IPS-15b (cell line): Measurements from ENCODE around the gene PLEKHS1.
"Not testable (repeated sequence)": the region's sequence is repeated elsewhere in the genome, so short reads cannot be mapped to it uniquely, and the experiment has no call there.

Experiments
- H3K27me3 ChIP-seq: one replicate; pipeline ENCODE4 v1.6.1; 2013; ENCODE audit warnings: low read length; ENCODE audit not compliant: control insufficient read depth, insufficient read depth
- H3K36me3 ChIP-seq: one replicate; pipeline ENCODE4 v1.6.1; 2013; ENCODE audit warnings: low read length; ENCODE audit not compliant: control insufficient read depth, insufficient read depth
- H3K4me1 ChIP-seq: one replicate; pipeline ENCODE4 v1.6.1; 2013; ENCODE audit warnings: mild to moderate bottlenecking, low read length; ENCODE audit not compliant: control insufficient read depth, insufficient read depth
- H3K4me3 ChIP-seq: one replicate; pipeline ENCODE4 v1.5.1; 2013; ENCODE audit warnings: low read depth, low read length
- H3K9ac ChIP-seq: one replicate; pipeline ENCODE4 v1.6.1; 2013; ENCODE audit warnings: low read depth, mild to moderate bottlenecking, low read length
- H3K9me3 ChIP-seq: one replicate; pipeline ENCODE4 v1.6.1; 2013; ENCODE audit warnings: mild to moderate bottlenecking, low read length; ENCODE audit not compliant: control insufficient read depth, insufficient read depth

The PLEKHS1 gene

GRCh38 chr10:113814700-113815099 lies 63.2 kb downstream of the PLEKHS1 start:
- H3K36me3 ChIP-seq, H3K9ac ChIP-seq, H3K9me3 ChIP-seq, H3K4me1 ChIP-seq, H3K27me3 ChIP-seq, H3K4me3 ChIP-seq: not testable (repeated sequence)

GRCh38 chr10:113819989-113820388 lies 68.5 kb downstream of the PLEKHS1 start:
- H3K4me1 ChIP-seq, result peaks cover 13% of the 10 kb centered on the region
- H3K9ac ChIP-seq, result no peak overlapping the region

GRCh38 chr10:113820507-113820906 lies 69.0 kb downstream of the PLEKHS1 start:
- H3K9me3 ChIP-seq, result no peaks in the 10 kb centered on the region
- no peaks in the 10 kb centered on the region for H3K27me3 ChIP-seq

More at GRCh38 chr10:113819989-113820388, 68.5 kb downstream of the PLEKHS1 start:
- H3K27me3 ChIP-seq, result no peaks in the 10 kb centered on the region
- no peaks in the 10 kb centered on the region for H3K36me3 ChIP-seq
- H3K9me3 ChIP-seq, result no peaks in the 10 kb centered on the region
- H3K4me3 ChIP-seq, result no peak overlapping the region

GRCh38 chr10:113821306-113821705 lies 69.8 kb downstream of the PLEKHS1 start:
- not testable (repeated sequence) for H3K27me3 ChIP-seq, H3K36me3 ChIP-seq, H3K9ac ChIP-seq, H3K4me3 ChIP-seq, H3K9me3 ChIP-seq
- peaks cover 13% of the 10 kb centered on the region for H3K4me1 ChIP-seq

More at GRCh38 chr10:113820507-113820906, 69.0 kb downstream of the PLEKHS1 start:
- Histone ChIP-seq H3K9ac (no peak overlapping the region), H3K36me3 (no peaks in the 10 kb centered on the region), H3K4me3 (no peak overlapping the region), H3K4me1 (peaks cover 13% of the 10 kb centered on the region)

GRCh38 chr10:113822174-113822573 lies 70.7 kb downstream of the PLEKHS1 start:
- Histone ChIP-seq H3K36me3 (no peaks in the 10 kb centered on the region), H3K4me1 (peaks cover 13% of the 10 kb centered on the region), H3K9ac (no peak overlapping the region), H3K4me3 (no peak overlapping the region), H3K27me3 (no peaks in the 10 kb centered on the region), H3K9me3 (no peaks in the 10 kb centered on the region)

GRCh38 chr10:113823389-113823788 lies 71.9 kb downstream of the PLEKHS1 start:
- Histone ChIP-seq H3K4me1 (peaks cover 13% of the 10 kb centered on the region), H3K9ac (no peak overlapping the region), H3K27me3 (no peaks in the 10 kb centered on the region), H3K9me3 (no peaks in the 10 kb centered on the region), H3K4me3 (no peak overlapping the region), H3K36me3 (no peaks in the 10 kb centered on the region)

- peaks cover 9% of the 10 kb centered on the region for H3K4me1 ChIP-seq
- H3K4me3 ChIP-seq, result no peak overlapping the region
- H3K9me3 ChIP-seq, result no peaks in the 10 kb centered on the region
- H3K36me3 ChIP-seq, result no peaks in the 10 kb centered on the region
- H3K9ac ChIP-seq, result no peak overlapping the region
- H3K27me3 ChIP-seq, result no peaks in the 10 kb centered on the region
These were observed 74.3 kb downstream of the PLEKHS1 start for GRCh38 chr10:113825791-113826190.

- not testable (repeated sequence) for H3K9me3 ChIP-seq, H3K9ac ChIP-seq, H3K4me3 ChIP-seq, H3K4me1 ChIP-seq, H3K27me3 ChIP-seq, H3K36me3 ChIP-seq
These were observed 77.1 kb downstream of the PLEKHS1 start for GRCh38 chr10:113828567-113828966.
